BJ (cell line): ENCODE measurements around the gene PKHD1. TPM values are rescaled to one million over a fixed set of nuclear protein-coding genes. Genes with fewer than 3 reads are reported as not detected.

ENCODE experiments used
- CTCF ChIA-PET: fragments of 350-600 bp; formaldehyde crosslinking; extraction: SDS; loops from one replicate; lab custom pipeline; 2021; ENCODE audit warnings: antibody characterized with exemption, inconsistent platforms; lab: Yijun Ruan, JAX
- POLR2A ChIA-PET: fragments of 300-600 bp; sonication (Branson Sonifier 250); formaldehyde crosslinking; extraction: SDS; loops from one replicate; lab custom pipeline; 2021; ENCODE audit warnings: antibody characterized with exemption; lab: Charles Lee
- DNase-seq: peaks from one replicate; pipeline ENCODE4 v3.0.0-alpha.2; 2011; ENCODE audit warnings: low read depth
- H3K27me3 ChIP-seq: 2 replicates; pipeline ENCODE4 v1.6.0; 2011; ENCODE audit warnings: low read length; ENCODE audit not compliant: control insufficient read depth, insufficient read depth
- H3K36me3 ChIP-seq: 2 replicates; pipeline ENCODE4 v1.5.1; 2011; ENCODE audit warnings: low read length; ENCODE audit not compliant: control insufficient read depth, insufficient read depth
- H3K4me3 ChIP-seq: 2 replicates; pipeline ENCODE4 v1.5.1; 2011; ENCODE audit warnings: low read depth, mild to moderate bottlenecking, control low read depth, low read length
- polyA plus RNA-seq: library from polyadenylated mRNA; depleted of rRNA; stranded (reverse); fragments of >200 nt; gene quantifications from 2 replicates; pipeline ENCODE4 v1.2.3, GENCODE V29; 2011
- TF ChIP-seq, protein P1 (sequence below): IDR thresholded peaks from 2 replicates; pipeline ENCODE4 v1.5.1; 2011; ENCODE audit warnings: low read depth, mild to moderate bottlenecking, control low read depth, inconsistent platforms, low read length, moderate library complexity; ENCODE audit not compliant: insufficient read depth

PKHD1 gene
- polyA plus RNA-seq, 1 experiment: not detected

DNA sequence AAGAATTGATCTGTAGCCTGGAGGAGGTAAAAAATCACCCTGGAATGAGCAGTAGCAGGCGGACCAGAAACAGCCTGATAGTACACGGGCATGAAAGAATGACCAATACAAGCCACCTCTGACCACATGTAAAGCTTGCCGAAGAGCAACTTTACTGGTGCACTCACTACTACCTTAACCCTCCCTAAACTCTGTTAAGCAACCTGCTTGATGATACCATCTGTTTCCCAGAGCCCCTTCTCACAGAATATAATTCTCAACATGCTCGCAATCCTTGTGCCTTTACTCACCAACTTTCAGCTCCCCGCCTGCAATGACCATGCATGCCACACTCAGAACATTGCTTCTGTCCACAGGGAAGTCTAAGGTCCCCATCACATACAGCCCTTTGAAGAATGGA, 296.5 kb downstream of the PKHD1 start:
- Histone ChIP-seq H3K27me3 (no peaks in the 10 kb centered on the region), H3K36me3 (no peaks in the 10 kb centered on the region), H3K4me3 (no peak overlapping the region)
- TF ChIP-seq, protein P1, sequence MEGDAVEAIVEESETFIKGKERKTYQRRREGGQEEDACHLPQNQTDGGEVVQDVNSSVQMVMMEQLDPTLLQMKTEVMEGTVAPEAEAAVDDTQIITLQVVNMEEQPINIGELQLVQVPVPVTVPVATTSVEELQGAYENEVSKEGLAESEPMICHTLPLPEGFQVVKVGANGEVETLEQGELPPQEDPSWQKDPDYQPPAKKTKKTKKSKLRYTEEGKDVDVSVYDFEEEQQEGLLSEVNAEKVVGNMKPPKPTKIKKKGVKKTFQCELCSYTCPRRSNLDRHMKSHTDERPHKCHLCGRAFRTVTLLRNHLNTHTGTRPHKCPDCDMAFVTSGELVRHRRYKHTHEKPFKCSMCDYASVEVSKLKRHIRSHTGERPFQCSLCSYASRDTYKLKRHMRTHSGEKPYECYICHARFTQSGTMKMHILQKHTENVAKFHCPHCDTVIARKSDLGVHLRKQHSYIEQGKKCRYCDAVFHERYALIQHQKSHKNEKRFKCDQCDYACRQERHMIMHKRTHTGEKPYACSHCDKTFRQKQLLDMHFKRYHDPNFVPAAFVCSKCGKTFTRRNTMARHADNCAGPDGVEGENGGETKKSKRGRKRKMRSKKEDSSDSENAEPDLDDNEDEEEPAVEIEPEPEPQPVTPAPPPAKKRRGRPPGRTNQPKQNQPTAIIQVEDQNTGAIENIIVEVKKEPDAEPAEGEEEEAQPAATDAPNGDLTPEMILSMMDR: no peak
- DNase-seq: no peak
- ChIA-PET POLR2A (no interaction called here), CTCF (no interaction called here)

DNA sequence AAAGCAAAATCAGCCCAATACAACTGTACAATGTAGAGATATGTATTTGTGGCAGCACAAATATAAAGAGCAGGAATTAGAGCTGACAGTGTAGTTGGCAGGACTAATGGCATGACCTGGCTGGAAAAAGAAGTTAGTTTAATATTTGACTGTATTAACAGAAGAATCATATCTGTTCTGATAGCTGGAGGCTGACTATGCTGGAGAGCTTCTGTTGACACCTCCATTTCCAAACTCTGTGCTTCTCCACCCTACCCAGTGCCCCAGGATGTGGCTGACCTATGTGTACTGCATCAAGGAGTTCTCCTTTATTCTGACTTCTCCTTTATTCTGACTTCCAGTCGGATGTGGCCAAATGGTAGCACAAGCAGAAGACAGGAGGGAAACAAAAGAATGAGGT, 299.3 kb downstream of the PKHD1 start:
- DNase-seq: no peak
- no peak overlapping the region for H3K4me3 ChIP-seq
- TF ChIP-seq, protein P1: no peak
- POLR2A ChIA-PET: no interaction called here
- no peaks in the 10 kb centered on the region for H3K36me3 ChIP-seq
- H3K27me3 ChIP-seq: no peaks in the 10 kb centered on the region
- CTCF ChIA-PET: no interaction called here

DNA sequence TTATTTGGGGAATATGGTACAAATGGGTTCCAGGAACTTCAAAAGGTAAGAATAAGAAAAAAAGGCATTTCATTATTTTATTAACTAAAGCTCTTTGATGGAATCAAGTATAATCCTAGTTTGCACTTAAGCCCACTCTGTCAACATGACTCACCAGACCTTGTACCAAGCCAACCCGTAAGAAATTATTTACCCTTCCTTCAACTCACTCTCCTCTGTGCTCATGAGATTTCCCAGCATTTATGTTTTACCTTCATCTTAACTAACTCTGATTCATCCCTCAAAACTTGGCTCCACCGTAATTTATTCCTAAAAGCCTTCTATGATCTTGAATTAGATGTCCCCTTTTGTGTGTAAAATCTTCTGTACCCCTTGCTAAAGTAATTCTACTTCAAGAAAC, 308.7 kb downstream of the PKHD1 start:
- ChIA-PET POLR2A (no interaction called here), CTCF (no interaction called here)
- Histone ChIP-seq H3K4me3 (no peak overlapping the region), H3K27me3 (no peaks in the 10 kb centered on the region), H3K36me3 (no peaks in the 10 kb centered on the region)
- TF ChIP-seq, protein P1: no peak
- no peak for DNase-seq

DNA sequence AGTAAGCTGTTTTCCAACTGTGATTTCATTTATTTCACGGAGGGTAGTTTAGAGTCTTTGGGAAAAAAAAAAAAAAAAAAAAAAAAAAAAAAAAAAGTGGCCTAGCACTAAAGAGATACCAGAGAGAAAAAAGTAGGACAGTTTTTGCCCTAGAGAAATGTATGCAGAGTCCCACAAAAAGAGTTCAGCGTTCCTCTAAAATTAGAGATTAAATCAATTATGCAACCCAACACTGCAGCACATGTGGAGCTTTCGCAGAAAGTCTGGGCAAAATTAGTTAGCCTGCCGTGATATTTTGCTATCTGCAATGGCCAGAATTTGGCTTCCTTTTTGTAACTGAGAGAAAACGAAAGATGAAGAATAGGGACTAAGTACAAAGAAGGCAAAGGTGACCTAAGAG, 309.8 kb downstream of the PKHD1 start:
- Histone ChIP-seq H3K27me3 (no peaks in the 10 kb centered on the region), H3K4me3 (no peak overlapping the region), H3K36me3 (no peaks in the 10 kb centered on the region)
- ChIA-PET CTCF (no interaction called here), POLR2A (no interaction called here)
- no peak for DNase-seq
- TF ChIP-seq, protein P1: no peak

DNA sequence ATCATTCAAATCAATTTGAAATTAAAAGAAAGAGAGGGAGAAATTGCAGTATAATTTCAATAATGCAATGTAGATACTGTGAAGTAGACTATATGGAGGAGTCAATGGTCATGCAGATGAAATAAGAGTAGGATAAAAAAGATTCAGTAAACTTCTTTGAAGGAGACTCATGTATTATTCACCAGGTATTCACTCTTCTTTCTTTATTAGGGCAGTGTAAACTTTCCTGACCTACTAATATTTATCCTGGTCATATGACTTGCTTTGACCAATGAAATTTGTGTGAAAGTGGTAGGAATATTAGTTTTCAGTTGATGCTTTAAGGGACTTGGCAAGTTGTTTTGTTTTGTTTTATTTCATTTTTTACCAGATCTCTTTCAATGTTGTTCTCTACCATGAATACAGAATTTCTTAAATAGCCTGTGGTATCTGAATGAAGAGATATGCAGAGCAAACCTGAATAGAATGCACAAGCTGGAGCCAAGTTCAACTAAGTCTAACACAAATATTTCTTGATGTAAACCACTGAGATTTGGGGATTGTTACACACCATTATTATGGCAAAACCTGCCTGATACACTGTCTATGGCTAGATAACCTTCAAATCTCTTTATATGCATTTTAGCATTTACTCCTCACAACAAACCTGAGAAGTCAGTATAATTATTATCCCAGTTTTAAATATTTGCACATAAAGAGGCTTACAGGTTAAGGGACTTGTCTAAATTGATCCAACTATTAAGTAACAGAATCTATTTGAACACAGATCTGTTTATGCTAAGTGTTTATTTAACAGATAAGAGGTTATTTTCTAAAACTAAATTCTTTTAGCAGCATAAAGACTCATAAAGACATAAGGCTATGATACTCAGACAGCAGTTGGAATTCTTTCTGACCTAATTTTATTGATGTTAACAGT, 311.2 kb downstream of the PKHD1 start:
- Histone ChIP-seq H3K27me3 (no peaks in the 10 kb centered on the region), H3K36me3 (no peaks in the 10 kb centered on the region), H3K4me3 (no peak overlapping the region)
- TF ChIP-seq, protein P1: no peak
- DNase-seq: no peak
- ChIA-PET POLR2A (no interaction called here), CTCF (no interaction called here)
